Stimulated activated CD4-positive, alpha-beta T cell treated with anti-CD3 and anti-CD28 coated beads, TNF-alpha, amount 100 ng/mL, for 48 hours (primary cell): ENCODE data around the gene GALNT18.

ENCODE experiments used
- DNase-seq, 3 donors: peaks; one replicate each; pipeline ENCODE4 v3.0.0-alpha.2; 2020; ENCODE audit warnings: low read depth in 3 of 3

The GALNT18 gene

DNA sequence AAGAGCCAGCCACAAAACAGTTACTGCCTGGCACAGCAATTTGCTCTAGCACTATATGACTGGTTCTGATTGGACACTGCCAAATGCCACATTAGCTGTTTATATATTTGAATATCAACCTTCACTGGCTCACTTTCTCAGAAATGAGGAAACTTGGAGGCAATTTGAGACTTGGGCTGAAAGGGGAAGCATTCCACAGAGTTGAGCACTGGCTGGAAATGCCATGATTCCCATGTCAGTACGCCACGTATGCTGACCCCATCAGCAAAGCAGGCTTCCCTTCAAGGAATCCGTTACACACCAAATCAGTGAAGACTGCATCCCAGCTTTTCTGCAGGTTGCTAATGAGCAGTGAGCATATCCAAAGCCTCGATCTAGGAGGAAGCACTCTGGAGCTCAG is 34.7 kb downstream of the GALNT18 start:
- DNase-seq = no peak

DNA sequence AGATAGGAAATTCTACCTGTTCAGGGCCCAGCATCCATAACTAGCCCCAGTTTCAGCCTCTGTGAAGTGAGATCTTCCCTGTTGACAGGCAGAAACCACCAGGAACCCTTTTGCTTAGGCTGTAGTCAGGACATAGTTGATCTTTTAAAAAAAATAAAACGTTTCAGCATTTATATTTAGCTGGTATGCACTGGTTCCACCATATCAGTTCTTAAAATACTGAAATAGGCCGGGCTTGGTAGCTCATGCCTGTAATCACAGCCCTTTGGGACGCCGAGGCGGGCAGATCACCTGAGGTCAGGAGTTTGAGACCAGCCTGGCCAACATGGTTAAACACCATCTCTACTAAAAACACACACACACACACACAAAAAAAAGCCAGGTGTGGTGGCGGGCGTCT is 35.3 kb downstream of the GALNT18 start:
- DNase-seq = no peak

DNA sequence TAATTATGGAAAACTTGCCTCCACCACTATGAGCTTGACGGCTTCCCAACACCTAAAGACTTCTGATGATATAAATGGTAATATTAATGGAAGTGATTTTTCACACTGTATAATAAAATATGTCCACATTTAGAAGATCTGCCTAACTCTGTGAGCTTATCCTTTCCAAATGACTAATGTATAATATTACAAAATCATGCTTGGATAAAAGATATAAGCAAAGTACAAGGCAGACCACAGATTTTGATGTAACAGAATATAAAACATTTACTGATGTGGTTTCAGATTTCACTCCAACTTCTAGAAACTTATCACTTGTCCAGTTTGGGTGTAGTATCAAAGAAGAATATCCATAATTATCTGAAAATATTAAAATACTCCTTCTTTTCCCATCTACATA is 36.9 kb downstream of the GALNT18 start:
- no peak for DNase-seq

DNA sequence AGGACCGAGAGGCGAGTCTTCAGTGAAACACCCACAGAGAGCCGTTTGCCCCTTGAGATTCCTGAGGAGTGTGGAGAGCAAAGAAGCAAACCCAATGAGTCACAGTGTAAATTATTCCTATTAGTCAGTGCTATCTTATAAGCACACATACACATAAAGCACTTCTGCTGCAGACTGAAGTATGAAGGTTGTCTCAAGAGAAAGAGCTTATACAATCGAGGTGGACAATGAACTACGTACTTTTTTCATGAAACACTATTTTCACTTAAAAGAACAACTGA is 37.3 kb downstream of the GALNT18 start:
- no peak for DNase-seq

DNA sequence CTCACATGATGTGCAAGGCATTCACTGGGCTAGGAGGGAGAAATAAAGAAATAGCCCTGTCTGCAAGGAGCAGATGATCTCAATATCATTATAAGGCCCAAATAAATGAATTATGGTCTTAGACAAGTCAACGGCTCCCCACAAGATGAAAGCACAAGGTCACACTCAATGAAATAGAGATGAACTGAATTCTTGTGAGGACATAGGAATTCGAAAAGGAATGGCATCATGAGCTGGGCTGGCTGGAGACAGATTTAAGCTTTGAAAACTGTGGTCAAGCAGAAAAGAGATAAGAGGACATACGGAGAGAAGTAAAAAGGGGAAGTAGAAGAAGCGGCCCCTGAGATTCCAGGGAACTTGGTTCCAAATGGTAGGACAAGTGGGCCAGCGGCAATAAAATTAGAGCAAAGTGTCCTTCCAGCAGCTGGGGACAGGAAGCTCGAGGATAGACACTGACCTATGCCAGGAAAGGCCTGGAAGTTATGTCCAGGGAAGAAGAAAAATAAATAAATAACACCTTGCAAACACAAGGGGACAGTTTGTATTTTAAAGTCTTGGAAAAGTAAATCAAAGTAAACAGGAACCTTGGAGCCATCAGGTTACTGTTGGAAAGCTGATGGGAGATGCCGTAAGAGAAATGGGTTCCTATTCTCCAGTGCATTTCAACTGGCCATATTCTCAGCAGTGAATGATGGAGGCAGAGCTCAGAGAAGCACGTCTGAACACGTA is 37.8 kb downstream of the GALNT18 start:
- no peak for DNase-seq

DNA sequence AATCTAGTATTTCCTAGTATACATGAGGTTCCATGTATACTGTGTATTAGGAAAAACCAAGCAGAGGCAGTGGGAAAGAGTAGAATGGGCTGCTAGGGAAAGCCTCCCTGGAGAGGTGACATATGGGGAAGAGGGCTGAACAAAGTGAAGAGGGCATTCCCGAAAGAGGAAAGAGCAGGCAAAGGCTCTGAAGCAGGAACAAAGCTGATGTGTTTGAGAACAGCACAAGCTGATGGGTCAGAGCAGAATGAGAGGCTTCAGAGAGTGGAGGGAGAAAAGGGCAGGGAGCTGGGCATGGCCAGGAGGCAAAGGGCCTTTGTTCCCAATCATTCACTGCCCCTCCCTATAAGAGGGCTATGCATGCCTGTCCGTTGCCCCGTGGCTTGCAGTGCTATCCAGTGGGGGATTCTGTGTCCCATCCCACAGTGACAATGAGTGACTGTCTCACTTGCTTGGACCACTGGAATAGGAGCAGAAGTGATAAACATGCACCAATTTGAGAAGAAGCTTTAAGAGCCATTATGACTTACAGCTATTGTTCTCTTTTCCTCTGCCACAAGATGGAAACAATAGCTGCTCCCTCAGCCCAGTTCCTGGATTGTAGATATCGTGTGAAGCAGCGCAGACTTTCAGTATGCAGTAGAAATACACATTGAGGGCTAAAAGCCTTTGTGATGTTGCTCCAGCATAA is 39.6 kb downstream of the GALNT18 start:
- no peak for DNase-seq

DNA sequence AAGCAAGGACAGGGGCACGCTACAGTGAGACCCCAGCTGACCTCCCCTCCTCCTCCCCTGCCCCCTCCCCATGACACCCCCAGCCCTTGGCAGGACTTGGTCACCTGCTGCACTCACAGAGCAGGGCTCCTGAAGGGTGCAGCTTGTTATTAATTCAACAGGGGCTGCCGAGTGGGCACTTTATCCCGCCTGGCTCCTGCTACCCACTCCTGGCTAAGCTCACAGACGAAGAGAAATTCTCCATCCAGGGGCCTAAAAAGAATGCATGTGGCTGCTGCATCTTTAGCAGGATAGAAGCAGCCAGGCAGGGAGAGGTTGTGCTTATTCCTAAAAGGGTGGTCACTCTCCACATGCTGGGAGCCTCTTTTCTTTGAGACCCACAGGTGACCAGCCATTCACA is 40.3 kb downstream of the GALNT18 start:
- no peak for DNase-seq

DNA sequence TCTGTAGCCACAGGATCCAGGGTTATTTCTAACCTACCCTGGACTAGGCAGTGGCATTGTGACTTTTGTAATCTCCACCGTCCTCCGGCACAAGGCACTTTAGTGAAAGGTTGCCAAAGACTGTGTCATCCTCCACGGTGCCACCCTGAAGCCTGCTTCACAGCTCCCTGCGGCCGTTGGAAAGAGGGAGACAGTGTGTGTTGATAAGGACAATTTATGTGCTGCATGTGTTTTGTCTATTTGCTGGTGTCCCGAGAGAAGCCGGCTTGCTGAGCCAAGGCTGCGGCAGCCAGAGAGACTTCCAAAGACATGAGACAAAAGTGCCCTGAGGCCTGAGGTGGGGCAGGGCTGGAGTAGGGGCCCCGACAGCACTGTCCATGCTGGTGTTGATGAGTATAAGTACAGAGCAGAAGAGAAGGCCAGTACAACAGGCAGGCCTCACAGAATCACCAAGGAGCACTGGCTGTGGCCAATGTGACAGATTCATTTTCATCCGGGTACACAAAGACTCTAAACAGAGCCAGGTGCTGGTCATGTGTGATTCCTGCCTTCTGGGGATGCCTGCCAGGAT is 40.9 kb downstream of the GALNT18 start:
- DNase-seq = no peak

DNA sequence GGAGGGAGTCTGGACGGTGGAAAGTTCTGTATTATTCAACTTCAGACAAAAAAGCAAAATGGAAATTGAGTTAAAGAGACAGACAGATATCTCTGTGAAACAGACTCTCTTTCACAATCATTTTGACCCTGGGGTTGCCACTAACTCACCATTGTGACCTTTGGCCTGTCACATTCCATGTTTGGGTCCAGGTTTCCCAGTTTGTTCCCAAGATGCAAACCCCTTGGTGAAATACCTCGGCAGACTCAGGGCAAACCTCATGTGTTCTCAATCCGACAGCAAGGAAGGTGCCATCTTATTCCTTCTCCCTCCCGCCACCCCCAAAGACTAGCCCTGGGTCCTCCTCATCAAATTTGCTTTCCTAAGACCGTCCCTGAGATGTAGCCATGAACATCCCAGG is 41.8 kb downstream of the GALNT18 start:
- DNase-seq = no peak

DNA sequence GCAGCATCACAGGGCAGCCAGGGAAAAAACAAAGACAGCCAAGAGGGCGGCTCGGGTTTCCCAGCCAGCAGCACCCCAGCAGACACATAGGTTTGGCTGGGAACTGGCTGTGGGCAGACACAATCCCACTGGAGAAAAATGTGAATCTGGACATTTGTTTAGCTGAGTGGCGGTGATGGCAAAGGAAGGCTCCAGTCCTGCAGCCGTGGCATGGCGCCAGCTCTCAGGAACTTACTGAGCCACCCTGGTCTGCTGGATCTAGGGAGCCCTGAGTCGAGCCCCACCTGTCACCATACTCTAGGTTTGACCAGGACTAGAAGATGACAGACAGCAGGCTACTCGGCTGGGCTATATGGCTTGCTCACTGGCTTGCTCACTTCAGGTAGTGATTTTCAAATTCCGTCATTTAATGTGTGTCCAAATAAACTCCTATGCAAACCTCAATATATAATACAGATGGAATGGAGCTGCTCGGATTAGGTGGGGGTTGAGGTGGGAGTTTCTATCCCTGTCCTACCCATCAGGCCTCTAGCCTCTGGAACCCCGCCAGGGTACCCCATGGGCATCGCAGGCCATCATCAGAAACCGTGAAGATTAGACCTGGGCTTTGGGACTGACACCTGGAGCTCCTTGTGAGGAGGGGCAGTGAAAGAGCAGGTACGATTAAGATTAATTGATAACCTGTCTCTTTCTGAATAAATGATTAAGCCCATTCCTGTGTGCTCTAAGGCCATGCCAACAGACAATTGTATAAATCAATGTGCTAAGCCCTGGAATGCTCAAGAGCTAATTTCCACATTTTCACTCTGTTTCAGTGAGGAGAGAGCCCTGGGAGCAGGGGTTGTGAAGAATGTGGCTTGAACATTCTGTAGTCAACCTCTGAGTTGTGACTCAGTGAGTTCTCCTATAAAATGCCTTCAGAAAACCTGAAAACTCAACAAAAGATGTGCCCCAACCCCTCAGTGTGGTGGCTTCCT is 42.5 kb downstream of the GALNT18 start:
- no peak for DNase-seq

DNA sequence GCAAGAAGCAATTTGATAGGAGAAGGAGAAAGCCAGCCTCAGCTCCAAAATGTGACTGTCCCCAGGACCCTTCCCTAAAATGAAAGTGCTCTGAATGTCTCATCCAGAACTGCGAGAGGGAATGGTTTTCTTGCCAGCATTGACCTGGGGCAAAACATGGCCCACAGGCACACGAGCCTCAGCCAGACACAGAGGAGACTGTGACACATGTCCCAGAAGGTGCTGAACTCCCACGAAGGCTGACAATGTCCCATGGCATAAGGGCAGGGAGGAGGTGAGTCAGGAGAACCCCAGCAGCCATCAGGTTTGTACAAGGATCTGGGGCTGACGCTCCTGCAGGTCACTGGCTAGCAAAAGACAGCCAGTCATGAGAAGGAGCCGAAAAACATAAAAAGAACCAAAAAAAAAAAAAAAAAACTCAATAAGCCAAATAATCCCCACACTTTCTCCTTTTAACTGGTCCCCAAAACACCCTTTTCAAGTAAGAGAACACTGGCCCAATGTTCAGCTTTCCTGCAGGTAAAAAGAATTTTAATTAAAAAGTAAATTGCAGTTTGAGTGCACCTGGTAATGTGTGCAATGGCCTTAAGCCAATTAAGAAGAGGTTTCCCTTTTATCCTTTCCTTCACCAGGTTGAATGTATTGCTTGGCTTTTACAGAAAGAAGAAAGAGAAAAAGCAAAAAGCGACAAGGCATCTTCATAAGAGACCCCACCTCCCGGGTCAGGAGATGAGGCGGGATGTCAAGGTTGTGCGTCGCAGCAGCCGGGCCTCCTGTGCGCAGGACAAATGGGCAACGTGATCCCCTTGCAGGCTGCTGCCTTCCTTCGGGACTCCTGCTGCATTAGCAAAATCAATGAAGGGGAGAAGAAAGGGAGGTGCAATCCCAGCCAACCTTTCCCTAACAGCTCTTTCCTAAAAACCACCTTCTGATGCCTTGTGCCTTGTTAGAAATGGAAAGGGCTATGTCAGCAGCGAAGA is 43.6 kb downstream of the GALNT18 start:
- DNase-seq = no peak

DNA sequence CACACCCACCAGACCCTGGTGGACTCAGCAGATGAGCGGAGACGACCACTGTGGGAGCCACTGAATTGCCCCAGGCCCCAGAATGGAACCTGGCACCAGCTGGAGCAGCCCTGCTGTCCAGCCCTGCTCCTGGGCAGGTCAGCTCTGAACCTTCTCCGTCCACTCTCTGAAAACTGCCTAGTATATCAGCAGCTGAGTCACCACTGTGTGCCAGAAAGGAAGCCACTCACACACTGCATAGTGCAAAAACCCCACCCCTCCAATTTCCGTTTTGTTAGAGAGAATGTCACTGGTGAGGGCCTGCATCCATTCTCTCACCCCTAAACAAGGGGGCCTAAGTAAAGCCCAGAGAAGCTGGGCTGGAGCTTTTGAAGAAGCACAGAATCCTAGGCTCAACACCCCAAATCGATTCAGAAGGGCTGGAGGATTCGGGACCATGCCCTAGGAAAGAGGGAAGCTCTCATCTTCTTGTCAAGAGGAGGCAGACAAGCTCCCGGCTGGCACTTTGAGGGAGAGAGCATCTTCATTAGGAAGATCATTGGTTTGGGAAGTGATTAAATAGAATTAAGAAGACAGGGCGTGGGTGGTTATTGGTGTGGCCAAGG is 44.5 kb downstream of the GALNT18 start:
- DNase-seq = no peak

DNA sequence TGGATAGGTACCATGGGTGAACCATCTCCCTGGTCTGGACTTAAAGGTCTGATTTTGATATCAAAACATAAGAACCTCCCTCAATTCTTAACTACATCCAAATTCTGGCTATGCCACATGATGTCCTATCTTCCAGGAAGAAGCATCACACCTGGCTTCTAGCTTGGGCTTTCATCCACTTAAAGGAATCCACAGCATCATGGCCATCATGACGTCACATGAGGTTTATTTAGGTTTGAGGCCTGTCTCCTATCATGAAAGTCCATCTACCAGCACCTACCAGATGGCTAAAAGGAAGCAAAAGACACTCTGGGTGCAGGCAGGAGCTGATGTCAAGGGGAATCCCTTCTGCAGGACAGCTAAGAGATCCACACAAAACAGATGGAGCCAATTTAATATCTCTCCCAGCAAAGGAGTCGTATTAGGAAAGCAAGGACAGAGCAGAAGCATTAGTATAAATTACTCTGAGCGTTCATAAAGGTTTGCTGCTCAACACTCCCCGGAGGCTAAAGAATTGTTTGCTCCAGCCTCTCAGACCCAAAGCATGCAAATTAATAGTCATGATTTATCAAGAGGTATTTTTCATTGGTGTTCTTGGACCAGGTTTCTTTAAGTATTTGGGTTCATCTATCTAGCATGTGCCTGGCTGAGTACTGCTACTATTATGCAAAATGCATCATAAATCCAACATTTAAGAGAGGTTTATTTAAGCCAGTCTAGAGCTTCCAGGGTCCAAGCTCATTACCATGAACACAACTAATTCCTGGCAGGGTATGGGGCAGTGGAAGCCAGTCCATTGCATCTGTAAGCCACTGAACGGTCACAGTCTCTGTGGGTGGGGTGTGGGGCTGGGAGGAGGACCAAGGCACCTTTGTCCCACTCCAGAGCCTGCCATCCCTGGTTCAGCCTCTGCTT is 47.2 kb downstream of the GALNT18 start:
- DNase-seq = no peak

DNA sequence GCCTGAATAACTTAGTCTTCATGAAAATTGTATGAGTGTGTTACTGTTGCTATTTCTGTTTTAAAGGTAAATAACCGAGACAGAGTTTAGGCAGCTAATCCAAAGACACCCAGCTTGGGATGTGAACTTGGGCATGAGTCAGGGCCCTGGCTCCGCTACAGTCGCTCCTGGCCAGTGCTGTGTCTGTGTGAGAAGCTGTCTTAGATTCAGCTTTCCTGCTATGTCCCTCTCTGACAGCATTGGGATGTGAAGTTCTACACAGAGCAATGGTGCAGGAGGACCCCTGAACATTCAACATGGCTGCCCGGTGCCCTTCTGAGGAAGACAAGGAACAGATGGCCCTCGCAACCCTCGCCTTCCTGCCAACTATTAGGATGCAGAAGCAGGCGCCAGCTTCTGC is 49.4 kb downstream of the GALNT18 start:
- DNase-seq = no peak

DNA sequence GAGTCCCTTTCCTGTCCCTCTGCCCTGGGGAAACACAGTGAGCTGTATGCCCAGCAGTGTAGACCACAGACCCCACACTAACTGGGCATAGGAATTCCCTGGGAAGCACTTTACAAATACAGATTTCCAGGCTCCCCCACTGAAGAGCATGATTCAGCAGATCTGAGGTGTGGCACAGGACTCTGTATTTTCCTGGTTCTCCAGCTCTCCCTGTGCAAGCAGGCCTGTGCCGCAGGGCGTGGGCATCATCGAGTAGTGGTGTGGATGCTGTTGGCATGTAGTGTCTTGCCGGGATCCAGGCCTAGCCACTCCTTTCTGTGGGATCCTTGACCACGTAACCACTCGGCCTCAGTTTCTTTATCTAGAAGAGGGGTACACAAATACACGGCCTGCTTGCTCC is 49.9 kb downstream of the GALNT18 start:
- no peak for DNase-seq

DNA sequence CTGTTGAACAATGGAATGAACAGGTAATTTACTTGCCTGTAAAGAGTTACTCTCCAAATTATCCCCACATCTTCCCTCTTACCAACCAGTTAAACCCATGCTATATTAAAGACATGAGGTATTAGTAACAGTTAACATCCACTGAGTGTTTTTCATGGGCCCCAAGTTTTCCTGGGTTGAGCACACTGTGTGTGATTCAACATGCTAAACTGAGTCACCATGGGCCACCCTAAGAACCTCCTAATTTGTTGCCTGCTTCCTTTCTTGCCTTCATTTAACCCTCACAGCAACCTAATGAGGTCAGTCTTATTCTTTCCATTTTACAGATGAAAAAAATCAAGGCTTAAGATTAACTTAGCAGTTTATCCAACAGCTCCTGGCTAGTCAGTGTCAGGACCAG is 51.0 kb downstream of the GALNT18 start:
- no peak for DNase-seq

DNA sequence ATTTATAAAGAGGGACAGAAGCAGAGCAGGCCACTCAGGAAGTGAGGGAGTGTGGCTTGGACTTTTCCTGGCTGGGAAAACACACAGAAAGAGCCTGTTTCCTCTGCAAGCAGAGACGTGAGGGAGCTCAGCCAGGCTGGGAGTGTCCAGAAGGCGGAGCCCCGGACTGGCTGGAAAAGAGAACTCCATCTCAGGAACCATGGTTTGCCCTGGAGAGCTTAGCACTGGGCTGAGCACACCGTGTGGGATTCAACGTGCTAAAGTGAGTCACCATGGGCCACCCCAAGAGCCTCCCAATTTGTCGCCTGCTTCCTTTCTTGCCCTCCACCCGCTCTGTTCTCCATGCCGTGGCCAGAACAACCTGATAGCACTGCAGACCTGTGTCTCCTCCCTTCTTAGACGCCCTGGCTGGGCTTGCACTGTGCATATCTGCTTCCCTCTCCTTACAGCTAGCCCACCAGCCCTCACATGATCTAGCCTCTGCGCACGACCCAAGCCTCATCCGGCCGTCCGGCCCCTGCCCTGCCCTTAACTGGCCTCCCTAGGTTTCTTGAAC is 51.8 kb downstream of the GALNT18 start:
- no peak for DNase-seq

DNA sequence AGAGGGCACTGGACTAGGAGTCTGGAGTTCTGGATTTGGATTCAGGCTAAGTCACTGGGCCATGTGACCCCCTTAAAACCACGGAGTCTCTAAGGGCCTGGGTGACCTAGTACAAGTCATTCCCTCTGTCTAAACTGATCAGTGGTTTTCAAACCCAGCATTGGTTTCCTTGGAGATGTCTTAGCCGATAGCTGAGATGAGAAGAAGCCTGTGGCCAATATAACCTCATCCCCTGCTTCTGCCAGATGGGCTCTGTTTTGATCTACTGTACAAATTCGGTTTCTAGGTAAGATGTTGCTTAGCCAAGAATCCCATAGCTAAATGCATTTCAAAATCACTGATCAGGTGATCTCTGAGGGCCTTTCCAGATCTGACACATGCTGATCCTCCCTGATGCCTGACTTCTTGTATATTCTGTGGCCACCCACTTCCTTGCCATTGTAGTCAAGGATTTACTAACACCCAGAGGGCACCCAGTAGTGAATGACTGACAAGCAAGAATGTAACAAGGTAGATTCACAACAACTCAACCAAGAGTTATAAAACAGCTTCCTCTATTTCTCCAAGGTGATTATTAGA is 53.1 kb downstream of the GALNT18 start:
- DNase-seq = no peak
